GM23248 (cell line): ENCODE results near the gene PANX2.

Source experiments
- EZH2 ChIP-seq: fragments of 200-600 bp; sonication (generic); IDR thresholded peaks from 2 replicates; pipeline ENCODE4 v1.6.1; 2018; ENCODE audit warnings: antibody characterized with exemption, mild to moderate bottlenecking; ENCODE audit not compliant: insufficient read depth, poor library complexity, severe bottlenecking
- EZH2phosphoT487 ChIP-seq: fragments of 200-600 bp; sonication (generic); IDR thresholded peaks from 2 replicates; pipeline ENCODE4 v1.6.1; 2018; ENCODE audit warnings: antibody characterized with exemption, moderate library complexity, mild to moderate bottlenecking, low read depth; ENCODE audit not compliant: insufficient read depth

GRCh38 chr22:50197000-50197800, 26.7 kb downstream of the PANX2 start:
- TF ChIP-seq EZH2 (no peak), EZH2phosphoT487 (no peak)
